Stimulated activated CD8-positive, alpha-beta memory T cell treated with anti-CD3 and anti-CD28 coated beads, Interleukin-15, amount 100 ng/mL, for 4 hours (primary cell): ENCODE measurements around the gene ABL2.
"Not testable (repeated sequence)": the region's sequence is repeated elsewhere in the genome, so short reads cannot be mapped to it uniquely, and the experiment has no call there.

ENCODE experiments used
- DNase-seq, 2 donors: peaks; one replicate each; pipeline ENCODE4 v3.0.0-alpha.2; 2020; ENCODE audit warnings: low read depth in 2 of 2

The ABL2 gene

GRCh38 chr1:179229214-179230140, at the start of gene ABL2:
Gene ABL2, minus strand, starts transcription at chr1:179229677. Its CDS starts 280 bp downstream, at chr1:179229397.
- DNase-seq = peak; percentile 34 to 49

- no peak for DNase-seq
Observed at GRCh38 chr1:179278920-179279319, 49.4 kb upstream of the ABL2 start.

GRCh38 chr1:179274424-179274823, 44.9 kb upstream of the ABL2 start:
- not testable (repeated sequence) for DNase-seq

- no peak for DNase-seq
Observed at GRCh38 chr1:179269071-179269470, 39.6 kb upstream of the ABL2 start.

GRCh38 chr1:179264507-179264906, 35.0 kb upstream of the ABL2 start:
- no peak for DNase-seq

- DNase-seq = no peak
Observed at GRCh38 chr1:179263121-179263520, 33.6 kb upstream of the ABL2 start.

- no peak for DNase-seq
Observed at GRCh38 chr1:179262183-179262582, 32.7 kb upstream of the ABL2 start.

- DNase-seq = no peak
Observed at GRCh38 chr1:179253286-179253972, 24.0 kb upstream of the ABL2 start.

GRCh38 chr1:179252606-179253005, 23.1 kb upstream of the ABL2 start:
- no peak for DNase-seq

- no peak for DNase-seq
Observed at GRCh38 chr1:179251675-179252074, 22.2 kb upstream of the ABL2 start.

- no peak for DNase-seq
Observed at GRCh38 chr1:179247923-179248322, 18.4 kb upstream of the ABL2 start.

GRCh38 chr1:179245426-179245825, 15.9 kb upstream of the ABL2 start:
- DNase-seq = not testable (repeated sequence)

- no peak for DNase-seq
Observed at GRCh38 chr1:179241530-179242097, 12.1 kb upstream of the ABL2 start.

GRCh38 chr1:179237222-179237621, 7.7 kb upstream of the ABL2 start:
- DNase-seq = no peak

- DNase-seq = no peak
Observed at GRCh38 chr1:179234863-179235262, 5.4 kb upstream of the ABL2 start.

- no peak for DNase-seq
Observed at GRCh38 chr1:179231923-179232322, 2.4 kb upstream of the ABL2 start.

- DNase-seq = no peak
Observed at GRCh38 chr1:179230721-179231120, 1.2 kb upstream of the ABL2 start.

- no peak for DNase-seq
Observed at GRCh38 chr1:179230251-179230650, 774 bp upstream of the ABL2 start.

GRCh38 chr1:179228783-179229213, 679 bp downstream of the ABL2 start:
- DNase-seq = peak; percentile 1 to 14

- no peak for DNase-seq
Observed at GRCh38 chr1:179226738-179227137, 2.7 kb downstream of the ABL2 start.

- not testable (repeated sequence) for DNase-seq
Observed at GRCh38 chr1:179224466-179224865, 5.0 kb downstream of the ABL2 start.

GRCh38 chr1:179221121-179221520, 8.4 kb downstream of the ABL2 start:
- not testable (repeated sequence) for DNase-seq
